HepG2 (cell line): Measurements from ENCODE around the gene PNPLA1. TPM values are rescaled to one million over a fixed set of nuclear protein-coding genes. Genes with fewer than 3 reads are reported as not detected.

ENCODE experiments used
- ATAC-seq: fragments of 200-7000 bp; cut with Tn5 transposase; 3 replicates; pipeline ENCODE4 v1.9.1; 2020; ENCODE audit warnings: mild to moderate bottlenecking, moderate library complexity
- BruUV-seq: library from RNA; stranded (reverse); fragments of 400-500 nt; replicated peaks from 2 replicates; lab custom pipeline; 2021; lab: Mats Ljungman, UMichigan
- CTCF ChIA-PET: fragments of 300-600 bp; formaldehyde crosslinking; extraction: SDS; loops from one replicate; lab custom pipeline; 2021; ENCODE audit warnings: low total read pairs, inconsistent platforms, low intra/inter-chr PET ratio; lab: Yijun Ruan, JAX
- POLR2A ChIA-PET: fragments of 350-600 bp; sonication (Branson Sonifier 250); formaldehyde crosslinking; loops from one replicate; lab custom pipeline; 2020; ENCODE audit warnings: antibody characterized with exemption, inconsistent platforms; lab: Yijun Ruan, JAX
- DNase-seq: peaks from one replicate; pipeline ENCODE4 v3.0.0-alpha.2; 2015; ENCODE audit warnings: low spot score
- FAIRE-seq: peaks from 3 replicates; lab custom pipeline; 2011; peaks lifted over from hg19 to GRCh38; lab: Jason Lieb, UNC
- H2AFZ ChIP-seq: one replicate; pipeline ENCODE4 v1.6.1; 2011; ENCODE audit warnings: low read length, inconsistent platforms
- H3K27ac ChIP-seq: fragments of 300-600 bp; 3 replicates; pipeline ENCODE4 v1.8.0; 2011; ENCODE audit warnings: mixed run types, mild to moderate bottlenecking, mixed read lengths, low read length, inconsistent platforms; ENCODE audit not compliant: insufficient read depth; ENCODE audit errors: extremely low read length
- H3K27me3 ChIP-seq, 2 experiments: fragments of 200-600 bp in 1 of 2; 2 replicates in 1 of 2; 3 replicates in 1 of 2; pipeline versions ENCODE4 v1.6.0 to v1.8.0; 2011; ENCODE audit warnings: low read length in 2 of 2, mild to moderate bottlenecking in 2 of 2, moderate library complexity in 2 of 2, inconsistent platforms in 1 of 2; ENCODE audit not compliant: insufficient read depth in 2 of 2, control insufficient read depth in 1 of 2
- H3K36me3 ChIP-seq, 2 experiments: fragments of 200-600 bp in 1 of 2; replicated peaks in 1 of 2; 2 replicates in 1 of 2; 3 replicates in 1 of 2; pipeline versions ENCODE4 v1.5.1 to v1.8.0; 2011; ENCODE audit warnings: low read length in 2 of 2, inconsistent platforms in 1 of 2; ENCODE audit not compliant: insufficient read depth in 2 of 2, control insufficient read depth in 1 of 2
- H3K4me1 ChIP-seq: 2 replicates; pipeline ENCODE4 v1.5.1; 2012; ENCODE audit warnings: low read length, inconsistent platforms; ENCODE audit not compliant: insufficient read depth
- H3K4me2 ChIP-seq: 2 replicates; pipeline ENCODE4 v1.6.0; 2011; ENCODE audit warnings: low read depth, low read length, inconsistent platforms
- H3K4me3 ChIP-seq, 3 experiments: fragments of 200-600 bp in 1 of 3; sonication (generic), shearing (Covaris generic) in 1 of 3; replicated peaks in 1 of 3; 2 replicates each; pipeline ENCODE4 v1.5.1; 2011 to 2016; ENCODE audit warnings: low read length in 3 of 3, inconsistent platforms in 2 of 3, low read depth in 2 of 3, mild to moderate bottlenecking in 2 of 3, control low read depth in 1 of 3, mixed read lengths in 1 of 3; ENCODE audit not compliant: insufficient read depth in 1 of 3
- H3K79me2 ChIP-seq: one replicate; pipeline ENCODE4 v1.6.1; 2011; ENCODE audit warnings: low read length, inconsistent platforms; ENCODE audit not compliant: insufficient read depth
- H3K9ac ChIP-seq: 2 replicates; pipeline ENCODE4 v1.6.0; 2011; ENCODE audit warnings: mild to moderate bottlenecking, low read depth, low read length, inconsistent platforms; ENCODE audit not compliant: insufficient read depth
- H3K9me3 ChIP-seq: 2 replicates; pipeline ENCODE4 v1.5.1; 2012; ENCODE audit warnings: mild to moderate bottlenecking, low read length
- H4K20me1 ChIP-seq: 2 replicates; pipeline ENCODE4 v1.6.0; 2011; ENCODE audit warnings: inconsistent platforms, mild to moderate bottlenecking, low read length, moderate library complexity; ENCODE audit not compliant: insufficient read depth
- ATF7 ChIP-seq, 2 experiments: fragments of 450-650 bp in 1 of 2; sonication (generic) in 1 of 2; formaldehyde crosslinking in 1 of 2; IDR thresholded peaks; 2 replicates each; pipeline versions ENCODE4 v1.4.0 to v1.6.1; 2016 to 2020; ENCODE audit warnings: antibody characterized with exemption in 1 of 2, mild to moderate bottlenecking in 1 of 2, missing genetic modification reagents in 1 of 2
- ELF1 ChIP-seq: sonication (generic); formaldehyde crosslinking; IDR thresholded peaks from 2 replicates; pipeline ENCODE4 v1.4.0; 2020; ENCODE audit warnings: missing genetic modification reagents
- ETV5 ChIP-seq: IDR thresholded peaks from 2 replicates; pipeline ENCODE4 v1.6.1; 2018; ENCODE audit warnings: missing biosample characterization, missing genetic modification reagents, inconsistent platforms, borderline replicate concordance
- HMGA1 ChIP-seq: sonication (generic); formaldehyde crosslinking; conservative IDR thresholded peaks from 2 replicates; pipeline ENCODE4 v1.4.0; 2020; ENCODE audit warnings: missing genetic modification reagents
- KLF9 ChIP-seq: IDR thresholded peaks from 2 replicates; pipeline ENCODE4 v1.6.1; 2016; ENCODE audit warnings: low read depth
- MXI1 ChIP-seq: IDR thresholded peaks from 3 replicates; pipeline ENCODE4 v1.6.1; 2012; ENCODE audit warnings: low read depth, low read length, inconsistent platforms, borderline replicate concordance
- RBAK ChIP-seq: sonication (generic); formaldehyde crosslinking; IDR thresholded peaks from 2 replicates; pipeline ENCODE4 v1.5.1; 2020; ENCODE audit warnings: mild to moderate bottlenecking, missing genetic modification reagents
- ZNF124 ChIP-seq: sonication (generic); formaldehyde crosslinking; IDR thresholded peaks from 2 replicates; pipeline ENCODE4 v1.4.0; 2020; ENCODE audit warnings: missing genetic modification reagents
- ZNF235 ChIP-seq: sonication (generic); formaldehyde crosslinking; IDR thresholded peaks from 2 replicates; pipeline ENCODE4 v1.8.1; 2023; ENCODE audit warnings: mild to moderate bottlenecking, missing genetic modification reagents, borderline replicate concordance
- ZNF569 ChIP-seq: sonication (generic); formaldehyde crosslinking; IDR thresholded peaks from 2 replicates; pipeline ENCODE4 v1.5.0; 2020; ENCODE audit warnings: mild to moderate bottlenecking, missing genetic modification reagents, moderate library complexity, borderline replicate concordance
- WGBS: methylation state at CpG from one replicate; pipeline ENCODE4 v1.1.6; 2017; ENCODE audit warnings: low lambda C conversion rate; 5-methylcytosine and 5-hydroxymethylcytosine counted together
- in situ Hi-C: cut with HindIII; loops from 2 replicates; pipeline ENCODE4 v1.10.0; 2017; ENCODE audit warnings: low pct_unique_long_range_greater_than_20kb; ENCODE audit not compliant: extremely low pct_ligation_motif_present
- intact Hi-C: fragments of 100-400 bp; cut with micrococcal nuclease; formaldehyde crosslinking; loops from one replicate; pipeline ENCODE4 v1.10.0; 2022; ENCODE audit not compliant: unreplicated experiment
- polyA plus RNA-seq, 8 experiments: library from polyadenylated mRNA; depleted of rRNA in 3 of 8; stranded (reverse) in 7 of 8; unstranded in 1 of 8; fragments of >200 nt; fragmentation: Illumina TruSeq in 4 of 8; extraction: Trizol in 4 of 8; gene quantifications; 2 replicates each; pipeline versions ENCODE4 v1.2.1 to v1.2.3, GENCODE V29; 2011 to 2016; ENCODE audit warnings: low read depth in 4 of 8, missing spikeins in 1 of 8, mixed read lengths in 1 of 8; ENCODE audit not compliant: insufficient read depth in 1 of 8
- total RNA-seq, 5 experiments: library from RNA; depleted of rRNA; stranded (reverse); fragments of >200 nt; fragmentation: Illumina TruSeq; extraction: Trizol; gene quantifications; 2 replicates each; pipeline ENCODE4 v1.2.3, GENCODE V29; 2016; ENCODE audit warnings: low read depth in 1 of 5
- TF ChIP-seq, protein P1 (sequence below): sonication (generic); formaldehyde crosslinking; IDR thresholded peaks from 2 replicates; pipeline ENCODE4 v1.8.1; 2023; ENCODE audit warnings: mild to moderate bottlenecking, missing genetic modification reagents, borderline replicate concordance

Gene PNPLA1
- total and polyA plus RNA-seq, 2 of the 13 experiments (the other 11 are each of a cell fraction or from before 2014, with no cell fraction given), result not detected

DNA sequence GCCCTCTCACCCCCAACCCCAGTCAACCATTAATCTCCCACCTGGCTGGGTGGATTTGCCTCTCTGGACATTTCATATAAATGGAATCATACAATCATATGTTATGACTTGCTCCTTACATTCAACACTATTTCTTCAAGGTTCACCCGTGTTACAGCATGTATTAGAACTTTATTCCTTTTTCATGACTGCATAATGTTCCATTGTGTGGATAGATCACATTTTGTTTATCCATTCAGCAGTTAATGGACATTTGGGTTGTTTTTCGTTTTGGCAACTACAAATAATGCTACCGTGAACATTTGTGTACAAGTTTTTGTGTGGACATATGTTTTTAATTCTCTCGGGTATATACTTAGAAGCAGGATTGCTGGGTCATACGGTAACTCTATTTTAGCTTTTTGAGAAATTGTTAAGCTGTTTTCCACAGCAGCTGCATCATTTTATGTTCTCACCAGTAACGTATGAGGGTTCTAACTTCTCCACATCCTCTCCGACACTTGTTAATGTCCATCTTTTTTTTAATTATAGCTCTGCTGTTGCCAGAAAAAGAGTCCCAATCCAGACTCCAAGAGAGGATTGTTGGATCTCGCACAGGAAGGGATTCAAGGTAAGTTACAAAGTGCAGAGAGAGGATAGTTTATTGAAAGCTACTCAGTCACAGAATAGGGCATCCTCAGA, 82.8 kb downstream of the PNPLA1 start:
- DNase-seq (no peak), ATAC-seq (no peak), FAIRE-seq (no peak)
- CTCF ChIA-PET, result no interaction called here
- H3K9me3 ChIP-seq, result no peaks in the 10 kb centered on the region
- no peaks in the 10 kb centered on the region for H3K79me2 ChIP-seq
- H3K4me2 ChIP-seq, result no peak overlapping the region
- POLR2A ChIA-PET, result no interaction called here
- intact Hi-C loops (no loop called here), in situ Hi-C loops (no loop called here)
- H2AFZ ChIP-seq, result no peak overlapping the region
- no peaks in the 10 kb centered on the region for H3K36me3 ChIP-seq
- H3K27me3 ChIP-seq, result peaks cover 0 to 9% of the 10 kb centered on the region in 2 experiments; a peak in 3 of 5 replicates
- H3K27ac ChIP-seq, result no peak overlapping the region
- no peaks in the 10 kb centered on the region for H4K20me1 ChIP-seq
- no TSS peak for BruUV-seq
- H3K4me3 ChIP-seq, result no peak overlapping the region
- 0 out of 2 replicates have a peak, but pooled peaks cover 3% of the 10 kb centered on the region for H3K4me1 ChIP-seq
- H3K9ac ChIP-seq, result no peak overlapping the region
- WGBS, result 52% methylated on average over 8 of the region's 8 CpGs
- TF ChIP-seq HMGA1 (CRISPR knock-in tag) (no peak), ZNF124 (CRISPR knock-in tag) (no peak), KLF9 (CRISPR knock-in tag) (no peak)
- TF ChIP-seq, protein P1, sequence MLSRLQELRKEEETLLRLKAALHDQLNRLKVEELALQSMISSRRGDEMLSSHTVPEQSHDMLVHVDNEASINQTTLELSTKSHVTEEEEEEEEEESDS (CRISPR knock-in tag), result no peak
- TF ChIP-seq, all 625 proteins: peak for 0

DNA sequence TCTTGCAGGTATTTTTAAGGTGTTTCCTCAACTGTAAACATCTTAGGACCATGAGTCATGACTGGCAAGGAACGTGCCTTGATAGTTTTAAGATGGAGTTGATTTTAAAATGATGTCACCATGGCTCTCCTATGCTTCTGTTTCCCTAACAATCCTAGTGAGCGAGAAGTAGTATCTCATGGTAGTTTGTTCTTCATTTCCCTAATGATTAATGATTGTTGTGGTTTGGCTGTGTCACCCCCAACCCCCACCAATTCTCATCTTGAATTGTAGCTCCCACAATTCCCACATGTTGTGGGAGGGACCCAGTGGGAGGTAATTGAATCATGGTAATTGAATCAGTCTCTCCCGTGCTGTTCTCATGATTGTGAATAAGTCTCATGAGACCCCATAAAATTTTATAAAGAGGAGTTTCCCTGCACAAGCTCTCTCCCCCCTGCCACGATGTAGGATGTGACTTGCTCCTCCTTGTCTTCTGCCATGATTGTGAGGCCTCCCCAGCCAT, 83.6 kb downstream of the PNPLA1 start:
- intact Hi-C loops, result no loop called here
- Histone ChIP-seq H3K4me3 (no peak overlapping the region), H3K79me2 (no peaks in the 10 kb centered on the region), H3K4me1 (peaks cover 7% of the 10 kb centered on the region), H3K9ac (no peak overlapping the region), H3K9me3 (no peaks in the 10 kb centered on the region), H3K27ac (no peak overlapping the region), H3K36me3 (no peaks in the 10 kb centered on the region), H4K20me1 (no peaks in the 10 kb centered on the region), H2AFZ (no peak overlapping the region), H3K4me2 (no peak overlapping the region), H3K27me3 (peaks cover 0 to 9% of the 10 kb centered on the region in 2 experiments; a peak in 2 of 5 replicates)
- TF ChIP-seq ATF7 (IDR thresholded peaks at IDR 0.05), result peak; percentile 31; the same call in 1 of the 2 replicates
- TF ChIP-seq ATF7 (CRISPR knock-in tag; IDR thresholded peaks at IDR 0.05), result no peak
- no peak for TF ChIP-seq RBAK (CRISPR knock-in tag)
- TF ChIP-seq ZNF569 (CRISPR knock-in tag), result no peak
- TF ChIP-seq MXI1, result no peak
- no peak for TF ChIP-seq ELF1 (CRISPR knock-in tag)
- no peak for TF ChIP-seq ZNF235 (CRISPR knock-in tag)
- TF ChIP-seq ETV5 (CRISPR knock-in tag), result no peak
- ChIA-PET POLR2A (no interaction called here), CTCF (interaction anchor here (1.3 kb wide), 1 partner anchor 51 kb away, joined by 3 read pairs; no protein-coding TSS in a partner anchor)
- 19% methylated on average over 4 of the region's 4 CpGs for WGBS
- FAIRE-seq, result no peak
- no TSS peak for BruUV-seq
- in situ Hi-C loops, result no loop called here
- no peak for DNase-seq
- ATAC-seq, result no peak
